Measurements from ENCODE around the gene PSMD8. TPM values are rescaled to one million over a fixed set of nuclear protein-coding genes. Genes with fewer than 3 reads are reported as not detected.

The PSMD8 gene
- total RNA-seq, 1 experiment from 2014 or later, result 367 TPM

DNA sequence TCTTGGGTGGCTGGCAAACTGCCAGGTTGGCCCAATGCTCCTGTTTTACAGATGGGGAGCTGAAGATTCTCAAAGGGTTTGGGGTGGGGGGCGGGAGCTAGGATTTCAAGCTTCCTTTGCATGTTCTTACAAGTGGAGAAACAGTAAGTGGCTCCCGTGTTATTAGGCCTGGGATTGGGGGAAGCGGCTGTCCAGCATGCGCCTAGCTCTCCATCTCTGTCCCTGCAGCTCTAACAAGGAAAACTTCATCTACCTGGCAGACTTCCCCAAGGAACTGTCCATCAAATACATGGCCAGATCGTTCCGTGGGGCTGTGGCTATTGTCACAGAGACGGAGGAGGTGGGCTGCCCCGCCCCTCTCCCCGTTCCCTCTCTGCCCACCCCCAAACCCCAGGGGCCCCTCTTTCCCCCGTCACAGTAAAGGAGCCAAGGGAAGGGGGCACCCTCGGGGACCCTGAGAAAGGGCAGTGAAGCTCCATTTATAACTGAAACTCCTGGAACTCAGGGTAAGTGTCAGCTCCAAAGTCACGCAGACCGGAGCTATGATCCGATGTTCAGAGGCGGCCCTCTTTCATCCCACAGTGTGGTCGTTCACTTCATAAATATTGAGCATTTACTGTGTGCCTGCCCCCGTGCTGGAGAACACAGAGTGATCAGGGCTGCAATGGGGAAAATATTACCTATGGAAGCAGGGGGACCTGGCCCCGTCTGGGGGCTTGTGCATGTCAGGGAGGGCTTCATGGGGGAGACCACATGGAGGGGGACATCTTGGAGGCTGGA is 14.9 kb upstream of the PSMD8 start:
- Histone ChIP-seq H4K20me1 (ENCODE audit: low read length) (no peaks in the 10 kb centered on the region), H2AFZ (ENCODE audit: low read length) (no peak overlapping the region), H3F3A (ENCODE audit: low read length, unreplicated experiment) (no peaks in the 10 kb centered on the region), H3K4me2 (ENCODE audit: low read length) (no peak overlapping the region), H3K27me3 (ENCODE audit: low read length) (peaks cover 22% of the 10 kb centered on the region), H3K9ac (ENCODE audit: low read length) (no peak overlapping the region), H3K9me2 (replicated peaks; ENCODE audit: low read length) (no peaks in the 10 kb centered on the region), H3K4me1 (ENCODE audit: insufficient read depth, low read length) (peaks cover 6% of the 10 kb centered on the region; the same call in 1 of the 2 replicates), H3K79me2 (ENCODE audit: low read length) (no peaks in the 10 kb centered on the region), H3K4me3 (ENCODE audit: low read length) (no peak overlapping the region), H3K36me3 (ENCODE audit: low read depth, low read length) (no peaks in the 10 kb centered on the region), H3K27ac (ENCODE audit: low read length) (no peak overlapping the region), H3K9me3 (ENCODE audit: low read length) (no peaks in the 10 kb centered on the region)
- ChIA-PET POLR2A (ENCODE audit: unreplicated experiment) (interaction anchor here (0.6 kb wide), 2 partner anchors 40 to 1042 kb away, joined by 3 to 5 read pairs; partner anchors contain the start of gene KCNK6), CTCF (no interaction called here)
- TF ChIP-seq EZH2 (IDR thresholded peaks at IDR 0.05; ENCODE audit: low read length, unreplicated experiment) (no peak), EZH2phosphoT487 (IDR thresholded peaks at IDR 0.05; ENCODE audit: borderline replicate concordance, low read length) (no peak)
- TF ChIP-seq, protein P1, sequence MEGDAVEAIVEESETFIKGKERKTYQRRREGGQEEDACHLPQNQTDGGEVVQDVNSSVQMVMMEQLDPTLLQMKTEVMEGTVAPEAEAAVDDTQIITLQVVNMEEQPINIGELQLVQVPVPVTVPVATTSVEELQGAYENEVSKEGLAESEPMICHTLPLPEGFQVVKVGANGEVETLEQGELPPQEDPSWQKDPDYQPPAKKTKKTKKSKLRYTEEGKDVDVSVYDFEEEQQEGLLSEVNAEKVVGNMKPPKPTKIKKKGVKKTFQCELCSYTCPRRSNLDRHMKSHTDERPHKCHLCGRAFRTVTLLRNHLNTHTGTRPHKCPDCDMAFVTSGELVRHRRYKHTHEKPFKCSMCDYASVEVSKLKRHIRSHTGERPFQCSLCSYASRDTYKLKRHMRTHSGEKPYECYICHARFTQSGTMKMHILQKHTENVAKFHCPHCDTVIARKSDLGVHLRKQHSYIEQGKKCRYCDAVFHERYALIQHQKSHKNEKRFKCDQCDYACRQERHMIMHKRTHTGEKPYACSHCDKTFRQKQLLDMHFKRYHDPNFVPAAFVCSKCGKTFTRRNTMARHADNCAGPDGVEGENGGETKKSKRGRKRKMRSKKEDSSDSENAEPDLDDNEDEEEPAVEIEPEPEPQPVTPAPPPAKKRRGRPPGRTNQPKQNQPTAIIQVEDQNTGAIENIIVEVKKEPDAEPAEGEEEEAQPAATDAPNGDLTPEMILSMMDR (conservative IDR thresholded peaks at IDR 0.05; ENCODE audit: low read depth, low read length), result no peak
- ATAC-seq (no peak), DNase-seq (no peak)
- intact Hi-C loops (cut with micrococcal nuclease), result no loop called here
- BruUV-seq (replicated peaks), result no TSS peak

DNA sequence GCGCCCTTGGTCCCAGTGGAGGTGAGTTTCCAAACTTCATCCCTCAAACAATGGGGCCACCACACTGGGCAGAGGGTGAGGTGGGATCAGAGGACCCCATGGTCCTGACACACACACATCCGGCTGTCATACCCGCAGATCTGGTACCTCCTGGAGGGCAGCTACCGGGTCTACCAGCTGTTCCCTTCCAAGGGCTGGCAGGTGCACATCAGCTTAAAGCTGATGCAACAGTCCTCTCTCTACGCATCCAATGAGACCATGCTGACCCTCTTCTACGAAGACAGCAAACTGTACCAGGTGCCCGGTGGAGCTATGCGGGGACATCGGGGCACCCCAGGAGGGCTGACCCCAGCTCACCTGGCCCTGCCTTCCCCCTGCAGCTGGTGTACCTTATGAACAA is 14.0 kb upstream of the PSMD8 start:
- H3K4me2 ChIP-seq (ENCODE audit: low read length), result no peak overlapping the region
- H3K36me3 ChIP-seq (ENCODE audit: low read depth, low read length), result no peaks in the 10 kb centered on the region
- H3F3A ChIP-seq (ENCODE audit: low read length, unreplicated experiment), result no peaks in the 10 kb centered on the region
- CTCF ChIA-PET, result no interaction called here
- peaks cover 22% of the 10 kb centered on the region for H3K27me3 ChIP-seq (ENCODE audit: low read length)
- H3K79me2 ChIP-seq (ENCODE audit: low read length), result no peaks in the 10 kb centered on the region
- H3K4me1 ChIP-seq (ENCODE audit: insufficient read depth, low read length), result peaks cover 6% of the 10 kb centered on the region; the same call in 1 of the 2 replicates
- no peak overlapping the region for H3K4me3 ChIP-seq (ENCODE audit: low read length)
- DNase-seq (no peak), ATAC-seq (no peak)
- intact Hi-C loops (cut with micrococcal nuclease), result no loop called here
- H3K9me2 ChIP-seq (replicated peaks; ENCODE audit: low read length), result no peaks in the 10 kb centered on the region
- H4K20me1 ChIP-seq (ENCODE audit: low read length), result no peaks in the 10 kb centered on the region
- POLR2A ChIA-PET (ENCODE audit: unreplicated experiment), result interaction anchor here (0.8 kb wide), 1 partner anchor 14 kb away, joined by 4 read pairs; the partner anchor contains the start of gene PSMD8
- BruUV-seq (replicated peaks), result no TSS peak
- H2AFZ ChIP-seq (ENCODE audit: low read length), result no peak overlapping the region
- no peaks in the 10 kb centered on the region for H3K9me3 ChIP-seq (ENCODE audit: low read length)
- H3K27ac ChIP-seq (ENCODE audit: low read length), result no peak overlapping the region
- H3K9ac ChIP-seq (ENCODE audit: low read length), result no peak overlapping the region
- TF ChIP-seq, protein P1 (conservative IDR thresholded peaks at IDR 0.05; ENCODE audit: low read depth, low read length), result no peak

All from PC-3 (cell line).